CD4-positive, alpha-beta T cell treated with Interferon alpha-2 for 1 hour (primary cell): ENCODE data around the gene ACAP2.
"Not testable (repeated sequence)": the region's sequence is repeated elsewhere in the genome, so short reads cannot be mapped to it uniquely, and the experiment has no call there.

ENCODE experiments used
- DNase-seq, 2 donors: peaks; one replicate each; pipeline ENCODE4 v3.0.0-alpha.2; 2020 to 2022

ACAP2 gene

DNA sequence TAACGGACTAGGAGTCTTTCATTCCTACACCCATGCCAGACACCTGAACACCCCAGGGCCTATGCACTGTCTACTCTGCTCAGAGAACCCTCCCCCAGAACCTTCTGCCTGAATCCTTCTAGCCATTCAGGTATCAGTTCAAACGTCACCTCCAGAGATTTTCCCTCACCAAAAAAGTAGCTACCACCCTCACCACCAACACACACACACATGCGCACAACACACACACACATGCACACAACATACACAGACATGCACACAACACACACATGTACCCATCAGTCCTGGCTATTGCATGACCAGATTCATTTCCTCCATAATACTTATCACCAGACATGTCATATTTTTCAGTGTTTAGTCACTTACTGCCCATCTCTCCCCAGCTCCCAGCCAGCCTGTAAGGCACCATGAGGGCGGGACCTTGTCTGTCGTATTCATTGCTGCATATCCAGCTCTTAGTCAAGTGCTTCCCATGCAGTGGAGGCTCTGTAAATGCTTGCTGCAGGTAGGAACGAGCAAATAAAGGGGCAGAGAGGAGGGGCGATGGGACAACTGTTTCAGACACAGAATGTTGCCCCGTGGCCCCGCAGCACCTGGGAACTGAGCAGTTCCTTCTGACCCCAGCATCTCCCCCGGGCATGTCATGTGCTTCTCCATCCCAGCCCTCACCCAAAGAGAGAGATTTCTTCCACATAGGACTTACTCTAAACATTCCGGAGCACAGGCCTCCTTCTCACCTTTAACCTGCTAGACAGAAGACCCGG, 201.0 kb downstream of the ACAP2 start:
- DNase-seq = no peak

DNA sequence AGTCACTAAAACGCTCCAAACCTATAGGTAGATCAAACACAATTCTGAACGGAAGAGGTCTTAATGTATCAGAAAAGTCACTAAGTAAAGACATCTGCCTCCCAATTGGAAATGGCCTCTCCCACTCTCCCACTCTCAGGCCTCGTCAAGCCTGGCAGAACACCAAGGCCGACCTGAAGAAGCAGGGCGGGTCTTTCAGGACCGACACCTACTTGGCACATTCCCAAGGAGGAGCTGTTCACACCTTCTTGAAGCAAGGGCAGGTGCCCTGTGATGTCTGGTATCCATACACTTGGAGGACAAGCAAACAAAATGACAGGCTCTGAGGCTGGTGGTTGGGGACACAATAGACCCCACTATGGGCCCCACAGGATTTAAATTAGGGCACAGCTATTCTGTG, 201.9 kb downstream of the ACAP2 start:
- DNase-seq = no peak

DNA sequence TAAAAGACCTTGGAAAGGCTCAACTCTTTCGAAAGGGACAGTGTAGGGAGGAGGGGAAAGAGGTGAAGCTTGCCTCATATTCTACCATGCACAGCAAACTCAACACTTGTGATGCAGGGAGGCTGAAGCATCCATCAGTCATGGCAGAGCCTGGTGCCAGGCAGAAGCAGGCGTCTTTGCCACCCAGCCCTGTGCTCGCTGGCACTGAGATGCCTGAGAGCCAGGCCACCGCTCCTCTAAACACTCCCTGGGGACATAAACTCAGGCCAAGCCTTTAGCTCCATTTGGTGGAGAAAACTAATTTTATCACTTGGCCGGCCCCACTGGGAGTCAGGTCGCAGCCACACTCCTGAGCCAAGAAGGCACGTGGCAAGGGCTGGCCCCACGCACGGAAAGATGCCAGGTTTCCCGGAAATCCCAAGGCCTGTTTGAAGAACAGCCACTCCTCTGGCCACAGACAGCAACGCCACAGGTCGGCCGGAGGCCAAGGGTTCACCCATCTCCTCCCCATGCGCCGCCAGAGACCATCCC, 202.6 kb downstream of the ACAP2 start:
- DNase-seq = no peak

DNA sequence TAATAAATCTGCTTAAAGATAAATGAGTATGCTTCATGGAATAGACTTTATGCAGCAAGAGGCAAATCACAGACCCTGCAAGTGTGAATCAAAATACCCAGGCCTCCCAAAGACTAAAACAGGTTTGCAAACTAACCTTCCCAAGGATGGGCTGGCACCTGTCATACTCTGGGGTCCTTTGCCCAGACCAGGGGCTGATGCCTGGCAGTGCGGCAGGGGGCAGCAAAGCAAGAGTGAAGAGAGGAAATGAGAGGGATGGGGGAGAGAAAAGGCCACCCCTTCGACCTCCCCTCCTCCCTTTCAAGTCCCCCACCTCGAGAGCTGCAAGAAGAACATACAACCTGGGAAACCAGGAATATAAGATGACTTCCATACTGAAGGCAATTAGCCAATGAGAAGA, 203.7 kb downstream of the ACAP2 start:
- DNase-seq = no peak

DNA sequence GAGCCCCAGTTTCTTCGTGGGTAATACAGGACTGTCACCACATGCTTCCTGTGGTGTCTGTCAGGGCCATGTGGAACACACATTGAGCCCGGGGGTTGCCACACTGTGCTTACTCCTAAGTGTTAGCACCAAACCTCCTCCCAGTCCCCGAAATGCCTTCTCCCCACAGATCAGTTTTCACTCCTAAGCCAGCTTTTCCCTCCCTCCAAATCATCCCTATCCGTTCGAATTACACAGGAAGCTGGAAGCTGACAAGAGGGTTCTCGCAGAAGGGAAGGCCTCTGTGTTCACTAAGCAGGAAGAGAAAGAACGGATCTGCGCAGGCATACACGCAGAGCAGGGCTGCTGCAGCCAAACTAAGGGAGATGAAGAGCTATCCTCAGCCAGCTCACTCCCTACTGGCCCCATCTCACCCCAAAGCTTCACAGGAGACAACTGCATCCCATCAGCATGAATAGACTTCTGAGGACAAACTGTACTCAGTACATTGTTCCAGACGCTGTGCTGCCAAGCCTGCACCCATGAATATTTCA, 204.2 kb downstream of the ACAP2 start:
- DNase-seq = no peak

DNA sequence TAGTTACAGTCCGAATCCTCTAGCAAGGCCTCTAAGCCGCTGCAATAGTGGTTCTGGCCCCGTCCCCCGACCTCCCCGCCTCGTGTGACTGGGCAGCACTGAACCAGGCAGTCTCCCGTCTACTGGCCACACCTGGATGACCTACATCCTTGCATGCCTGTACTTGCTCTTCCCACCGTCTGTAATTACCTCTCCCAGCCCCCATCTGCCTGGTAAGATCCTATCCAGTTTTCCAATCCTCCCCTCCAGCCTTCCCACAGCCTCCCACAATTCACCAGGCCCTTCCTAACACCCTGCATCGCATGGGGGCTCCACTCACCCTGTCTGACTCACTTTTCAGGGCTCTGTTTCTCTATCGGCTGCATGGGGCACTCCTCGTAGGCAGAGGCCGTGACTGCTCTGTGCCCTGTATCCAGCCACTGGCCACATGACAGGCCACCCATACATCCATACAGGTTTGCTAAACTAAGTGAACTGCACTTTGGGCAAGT, 204.7 kb downstream of the ACAP2 start:
- no peak for DNase-seq

DNA sequence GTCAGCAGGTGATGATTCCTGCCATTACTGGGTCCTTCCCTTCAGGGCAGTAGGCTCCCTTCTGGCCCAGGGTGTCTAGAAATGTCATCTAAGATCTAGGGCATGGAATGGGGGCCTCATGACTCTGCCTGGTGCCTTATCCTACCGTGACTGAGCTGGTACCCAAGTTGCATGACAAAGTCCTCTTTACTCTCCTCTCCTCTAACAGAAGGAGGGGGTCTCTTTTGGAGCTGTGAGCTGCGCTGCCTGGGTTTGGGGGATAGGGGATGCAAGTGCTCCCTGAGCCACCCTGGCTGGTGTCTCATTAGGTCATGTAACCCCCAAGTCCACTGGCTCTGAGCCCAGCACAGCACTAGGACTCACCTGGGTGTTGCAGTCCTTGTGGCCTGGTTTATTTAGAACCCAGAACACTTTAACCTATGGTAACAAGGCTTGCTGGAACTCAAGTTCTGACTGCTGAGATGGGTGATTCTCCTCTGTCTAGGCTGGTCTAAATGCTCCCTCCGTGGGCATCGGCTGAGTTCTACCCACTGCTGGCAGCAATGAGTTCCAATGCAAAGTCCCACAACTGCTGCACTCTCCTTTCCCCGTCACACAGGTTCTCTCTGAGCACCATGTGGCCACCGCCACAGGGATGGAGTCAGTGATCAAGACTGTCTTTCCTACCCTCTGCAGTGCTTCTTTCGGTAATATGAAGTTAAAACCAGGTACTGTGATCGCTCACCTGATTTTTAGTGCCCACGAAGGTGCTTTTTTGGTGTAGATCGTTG, 205.8 kb downstream of the ACAP2 start:
- no peak for DNase-seq

DNA sequence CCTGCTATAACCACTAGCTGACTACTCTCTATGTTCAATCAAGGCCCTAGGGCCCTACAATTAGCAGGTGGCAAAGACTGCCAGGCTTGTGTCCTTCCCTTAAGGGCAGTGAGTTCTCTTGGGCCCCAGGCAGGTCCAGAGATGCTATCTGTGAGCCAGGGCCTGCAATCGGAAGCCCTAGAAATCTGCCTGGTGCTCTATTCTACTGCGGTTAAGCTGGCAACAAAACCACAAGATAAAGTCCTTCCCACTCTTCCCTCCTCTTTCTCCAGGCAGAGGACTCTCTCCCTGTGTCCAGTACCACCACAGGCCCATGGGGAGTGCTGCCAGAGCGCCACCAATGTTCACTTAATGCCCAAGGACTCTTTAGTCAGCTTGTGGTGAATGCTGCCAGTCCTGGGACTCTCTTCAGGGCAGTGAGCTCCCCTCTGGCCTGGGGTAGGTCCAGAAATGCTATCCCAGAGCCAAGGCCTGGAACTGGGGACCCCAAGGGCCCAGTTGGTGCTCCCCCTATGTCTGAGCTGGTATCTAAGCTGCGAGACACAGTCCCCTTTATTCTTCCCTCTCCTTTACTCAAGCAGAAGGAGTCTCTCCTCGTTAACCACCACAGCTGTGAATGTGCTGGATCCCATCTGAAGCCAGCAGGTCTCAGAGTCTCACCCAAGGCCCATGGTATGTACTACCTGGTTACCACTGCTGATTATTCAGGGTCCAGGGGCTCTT, 206.6 kb downstream of the ACAP2 start:
- no peak for DNase-seq

DNA sequence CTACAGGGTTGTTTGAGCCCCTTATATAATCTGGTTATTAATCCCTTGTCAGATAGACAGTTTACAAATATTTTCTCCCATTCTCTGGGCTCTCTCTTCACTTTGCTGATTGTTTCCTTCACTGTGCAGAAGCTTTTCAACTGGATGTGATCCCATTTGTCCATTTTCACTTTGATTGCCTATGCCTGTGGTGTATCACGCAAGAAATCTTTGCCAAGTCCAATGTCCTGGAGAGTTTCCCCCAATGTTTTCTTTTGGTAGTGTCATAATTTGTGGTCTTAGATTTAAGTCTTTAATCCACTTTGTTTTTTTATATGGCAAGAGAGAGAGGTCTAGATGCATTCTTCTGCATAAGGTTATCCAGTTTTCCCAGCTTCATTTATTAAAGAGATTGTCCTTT, 212.6 kb downstream of the ACAP2 start:
- no peak for DNase-seq

DNA sequence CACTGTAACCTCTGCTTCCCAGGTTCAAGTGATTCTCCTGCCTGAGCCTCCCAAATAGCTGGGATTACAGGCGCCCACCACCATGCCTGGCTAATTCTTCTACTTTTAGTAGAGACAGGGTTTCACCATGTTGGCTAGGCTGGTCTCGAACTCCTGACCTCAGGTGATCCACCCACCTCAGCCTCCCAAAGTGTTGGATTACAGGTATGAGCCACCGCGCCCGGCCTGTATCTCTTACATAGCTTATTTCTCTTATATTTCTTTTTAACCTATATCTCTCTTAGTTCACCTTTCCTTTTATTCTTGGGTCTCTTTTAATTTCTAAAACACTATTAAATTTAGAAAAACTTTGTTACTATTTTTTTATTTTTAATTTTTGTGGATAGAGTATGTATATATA, 213.9 kb downstream of the ACAP2 start:
- not testable (repeated sequence) for DNase-seq

DNA sequence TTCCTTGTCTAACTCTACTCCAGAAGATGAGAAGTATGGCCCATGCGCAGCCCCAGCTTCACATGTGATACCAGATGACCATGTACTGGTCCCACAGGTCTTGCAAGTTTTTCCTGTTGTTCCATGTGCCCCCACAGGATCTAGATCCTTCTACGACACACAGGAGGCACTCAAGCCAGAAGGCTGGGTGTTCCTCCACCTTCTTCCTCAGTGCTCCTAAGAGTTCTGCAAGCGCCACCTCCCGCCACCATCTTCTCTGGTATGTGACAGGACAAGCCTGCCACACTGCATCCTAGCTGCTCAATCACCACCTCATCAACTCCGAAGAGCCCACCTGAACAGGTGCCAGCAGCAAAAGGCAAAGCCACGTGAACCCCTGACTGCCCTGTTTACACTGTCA, 214.9 kb downstream of the ACAP2 start:
- no peak for DNase-seq

DNA sequence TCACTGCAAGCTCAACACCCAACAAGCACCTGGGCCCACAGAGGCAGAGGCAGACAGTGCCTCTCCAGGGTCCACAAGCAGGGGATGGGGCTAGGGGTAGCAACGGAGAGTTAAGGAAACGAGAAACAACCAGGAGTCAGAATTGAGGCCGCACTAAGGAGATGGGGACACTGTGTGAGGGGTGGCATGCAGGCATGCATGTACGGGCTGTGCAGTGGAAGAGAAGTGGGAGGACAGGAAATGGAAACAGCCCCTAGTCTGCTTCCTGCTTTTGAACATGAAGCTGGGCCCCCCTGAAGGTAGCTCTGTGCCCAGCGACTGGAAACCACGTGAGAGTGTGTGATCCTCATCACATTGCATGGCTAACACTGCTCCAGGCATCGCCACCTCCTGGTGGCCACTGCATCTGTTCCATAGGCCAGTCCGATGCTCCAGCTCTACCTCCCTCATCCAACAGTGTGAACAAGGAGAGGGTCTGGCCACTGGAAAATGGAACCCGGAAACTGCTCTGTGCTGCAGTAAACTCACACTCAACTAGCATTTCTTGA, 215.8 kb downstream of the ACAP2 start:
- DNase-seq = peak in 1 of 2 donors; percentile 7

DNA sequence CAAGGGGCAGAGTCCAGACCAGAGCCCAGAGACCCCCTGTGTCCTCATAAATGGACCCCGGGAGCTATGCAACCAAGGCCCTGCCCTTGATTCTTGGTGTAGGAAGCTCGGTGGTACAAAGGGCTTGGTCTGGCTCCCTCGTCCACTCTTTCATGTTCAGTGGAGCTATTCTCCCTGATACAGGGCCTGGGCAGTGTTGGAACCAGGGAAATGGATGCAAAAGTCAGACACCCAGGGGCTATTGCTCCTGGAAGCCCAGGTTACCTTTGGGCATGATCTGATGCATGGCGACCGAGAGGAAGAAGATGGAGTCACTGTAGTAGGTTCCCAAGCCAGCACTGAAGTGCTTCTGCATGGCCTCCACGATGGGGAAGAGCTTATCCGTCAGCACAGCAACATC, 216.4 kb downstream of the ACAP2 start:
- no peak for DNase-seq

DNA sequence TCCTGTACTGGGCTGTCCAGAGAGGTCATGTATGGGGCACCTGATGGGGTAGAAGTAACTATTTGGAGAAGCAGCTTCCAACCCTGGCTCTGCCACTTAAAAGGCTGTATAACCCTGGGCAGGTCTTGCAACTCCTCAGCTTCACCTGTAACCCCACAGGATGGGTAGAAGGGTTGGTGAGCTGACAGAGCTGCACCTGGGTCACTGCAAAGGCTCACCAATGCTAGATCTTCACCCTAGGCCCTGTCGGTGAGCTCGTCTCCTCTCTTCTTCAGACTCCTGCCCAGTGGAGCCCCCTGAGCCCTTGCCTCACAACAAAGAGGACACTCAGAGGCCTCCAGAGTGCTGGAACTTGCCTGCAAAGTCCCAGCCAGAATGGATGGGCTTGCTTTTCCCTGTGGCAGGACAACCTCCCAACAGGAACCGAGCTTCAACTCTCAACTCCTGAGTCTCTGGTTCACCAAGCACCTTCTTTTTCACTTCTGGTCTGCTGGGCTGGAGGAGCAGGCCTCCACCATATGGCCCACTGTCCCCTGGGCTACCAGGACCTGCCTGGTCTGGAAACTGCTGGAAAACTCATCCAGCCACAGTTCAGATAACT, 217.7 kb downstream of the ACAP2 start:
- no peak for DNase-seq
